Mesendoderm (in vitro differentiated cells): Measurements from ENCODE around the gene RPAP3.
A peak's percentile ranks its signal among the peaks of the same experiment; 100 is the strongest.

Experiments
- DNase-seq: peaks from one replicate; pipeline ENCODE4 v3.0.0; 2013
- H2AK5ac ChIP-seq: 2 replicates; pipeline ENCODE4 v1.6.1; 2013; ENCODE audit warnings: low read length, inconsistent platforms
- H2BK120ac ChIP-seq: 2 replicates; pipeline ENCODE4 v1.6.1; 2013; ENCODE audit warnings: low read depth, mild to moderate bottlenecking, low read length, moderate library complexity, mixed read lengths
- H2BK15ac ChIP-seq: replicated peaks from 2 replicates; pipeline ENCODE4 v1.6.1; 2013; ENCODE audit warnings: low read depth, mild to moderate bottlenecking, moderate library complexity
- H2BK5ac ChIP-seq: 2 replicates; pipeline ENCODE4 v1.6.1; 2013; ENCODE audit warnings: low read length, inconsistent platforms
- H3K18ac ChIP-seq: 2 replicates; pipeline ENCODE4 v1.6.1; 2013; ENCODE audit warnings: mild to moderate bottlenecking, low read length, mixed read lengths
- H3K23ac ChIP-seq: one replicate; pipeline ENCODE4 v1.6.1; 2013; ENCODE audit warnings: low read length
- H3K27ac ChIP-seq: 2 replicates; pipeline ENCODE4 v1.5.1; 2013; ENCODE audit warnings: low read depth, mild to moderate bottlenecking, inconsistent platforms, low read length, moderate library complexity
- H3K27me3 ChIP-seq: 2 replicates; pipeline ENCODE4 v1.6.1; 2013; ENCODE audit warnings: low read length, control low read depth, mild to moderate bottlenecking, inconsistent platforms; ENCODE audit not compliant: insufficient read depth, poor library complexity
- H3K36me3 ChIP-seq: 2 replicates; pipeline ENCODE4 v1.6.1; 2013; ENCODE audit warnings: low read length, inconsistent platforms; ENCODE audit not compliant: control insufficient read depth, insufficient read depth
- H3K4ac ChIP-seq: one replicate; pipeline ENCODE4 v1.6.1; 2013; ENCODE audit warnings: low read depth, mild to moderate bottlenecking, low read length, moderate library complexity
- H3K4me1 ChIP-seq: 2 replicates; pipeline ENCODE4 v1.6.1; 2013; ENCODE audit warnings: low read depth, low read length, inconsistent platforms; ENCODE audit not compliant: control insufficient read depth
- H3K4me2 ChIP-seq: 2 replicates; pipeline ENCODE4 v1.6.1; 2013; ENCODE audit warnings: low read length
- H3K4me3 ChIP-seq: 2 replicates; pipeline ENCODE4 v1.5.1; 2013; ENCODE audit warnings: mild to moderate bottlenecking, low read length
- H3K56ac ChIP-seq: one replicate; pipeline ENCODE4 v1.6.1; 2013; ENCODE audit warnings: low read length
- H3K79me1 ChIP-seq: 2 replicates; pipeline ENCODE4 v1.6.1; 2013; ENCODE audit warnings: low read length, inconsistent platforms
- H3K79me2 ChIP-seq: 2 replicates; pipeline ENCODE4 v1.6.1; 2013; ENCODE audit warnings: mild to moderate bottlenecking, low read length; ENCODE audit not compliant: control insufficient read depth, insufficient read depth
- H3K9ac ChIP-seq: 2 replicates; pipeline ENCODE4 v1.6.1; 2013; ENCODE audit warnings: low read length, inconsistent platforms
- H4K5ac ChIP-seq: one replicate; pipeline ENCODE4 v1.6.1; 2013; ENCODE audit warnings: low read length
- H4K8ac ChIP-seq: one replicate; pipeline ENCODE4 v1.6.1; 2013; ENCODE audit warnings: low read depth, mild to moderate bottlenecking, control low read depth, low read length, moderate library complexity
- WGBS: extraction: QIAGEN DNeasy Blood & Tissue Kit; methylation state at CpG from one replicate; pipeline ENCODE4 v1.1.7; 2013; ENCODE audit warnings: low lambda C conversion rate, missing lambda C conversion rate; ENCODE audit not compliant: insufficient coverage; ENCODE audit errors: extremely low coverage; 5-methylcytosine and 5-hydroxymethylcytosine counted together

Gene RPAP3

GRCh38 chr12:47612953-47613352 is 92.9 kb downstream of the RPAP3 start:
- Histone ChIP-seq H2BK120ac (no peak overlapping the region), H3K23ac (no peak overlapping the region), H3K56ac (no peak overlapping the region), H3K79me1 (no peaks in the 10 kb centered on the region), H3K27ac (no peak overlapping the region), H3K9ac (no peak overlapping the region), H3K4me3 (peak overlapping the region; percentile 20), H4K8ac (no peak overlapping the region), H2BK15ac (no peak overlapping the region), H2AK5ac (no peak overlapping the region), H3K4me1 (no peaks in the 10 kb centered on the region), H3K36me3 (peaks cover 2% of the 10 kb centered on the region), H4K5ac (no peak overlapping the region), H3K79me2 (no peaks in the 10 kb centered on the region), H3K18ac (no peak overlapping the region), H3K27me3 (no peaks in the 10 kb centered on the region), H3K4ac (no peak overlapping the region), H2BK5ac (no peak overlapping the region), H3K4me2 (no peak overlapping the region)
- peak; percentile 43 for DNase-seq
- WGBS, result no CpG with 5 or more reads among the region's 1 CpG

- no peaks in the 10 kb centered on the region for H3K79me2 ChIP-seq
- no peak overlapping the region for H3K23ac ChIP-seq
These were observed 93.9 kb downstream of the RPAP3 start for GRCh38 chr12:47611906-47612305.

More at GRCh38 chr12:47611906-47612305, 93.9 kb downstream of the RPAP3 start:
- no peak overlapping the region for H2BK120ac ChIP-seq
- H2BK15ac ChIP-seq, result no peak overlapping the region
- no peak for DNase-seq
- no peak overlapping the region for H3K4ac ChIP-seq
- no peaks in the 10 kb centered on the region for H3K79me1 ChIP-seq
- H3K56ac ChIP-seq, result no peak overlapping the region
- H4K5ac ChIP-seq, result no peak overlapping the region
- H3K27me3 ChIP-seq, result no peaks in the 10 kb centered on the region
- no peak overlapping the region for H3K18ac ChIP-seq
- H3K9ac ChIP-seq, result no peak overlapping the region
- no peak overlapping the region for H3K4me3 ChIP-seq
- H2AK5ac ChIP-seq, result no peak overlapping the region
- no peak overlapping the region for H3K4me2 ChIP-seq
- H4K8ac ChIP-seq, result no peak overlapping the region
- no peaks in the 10 kb centered on the region for H3K4me1 ChIP-seq
- no peak overlapping the region for H2BK5ac ChIP-seq
- peaks cover 2% of the 10 kb centered on the region for H3K36me3 ChIP-seq
- no peak overlapping the region for H3K27ac ChIP-seq
